Measurements from ENCODE around the gene CCNO.

Gene CCNO

GRCh38 chr5:55232985-55233928 is at the start of gene CCNO:
Gene CCNO, minus strand, starts transcription at chr5:55233608. Its CDS starts 85 bp downstream, at chr5:55233523.
- DNase-seq, result peak; percentile 63 to 64

- no peak for DNase-seq
These were observed 45.4 kb upstream of the CCNO start for GRCh38 chr5:55278778-55279177.

GRCh38 chr5:55276771-55277170 is 43.4 kb upstream of the CCNO start:
- DNase-seq, result no peak

- no peak for DNase-seq
These were observed 24.9 kb upstream of the CCNO start for GRCh38 chr5:55258339-55258738.

- no peak for DNase-seq
These were observed 21.4 kb upstream of the CCNO start for GRCh38 chr5:55254802-55255201.

- no peak for DNase-seq
These were observed 16.7 kb upstream of the CCNO start for GRCh38 chr5:55250064-55250463.

GRCh38 chr5:55241746-55242145 is 8.3 kb upstream of the CCNO start:
- no peak for DNase-seq

GRCh38 chr5:55236800-55237199 is 3.4 kb upstream of the CCNO start:
- no peak for DNase-seq

- DNase-seq, result no peak
These were observed 803 bp upstream of the CCNO start for GRCh38 chr5:55234121-55234700.

- DNase-seq, result peak; percentile 26 to 33
These were observed 980 bp downstream of the CCNO start for GRCh38 chr5:55232271-55232984.

- DNase-seq, result no peak
These were observed 1.5 kb downstream of the CCNO start for GRCh38 chr5:55231919-55232270.

GRCh38 chr5:55231029-55231918 is 2.1 kb downstream of the CCNO start:
- DNase-seq, result peak; percentile 28 to 30

- no peak for DNase-seq
These were observed 3.2 kb downstream of the CCNO start for GRCh38 chr5:55230086-55230629.

- no peak for DNase-seq
These were observed 5.6 kb downstream of the CCNO start for GRCh38 chr5:55227664-55228430.

- peak; percentile 29 to 45 for DNase-seq
These were observed 6.3 kb downstream of the CCNO start, which contains the start of gene MCIDAS for GRCh38 chr5:55226934-55227663. Gene MCIDAS, minus strand, starts transcription at chr5:55227315. Its CDS starts 177 bp downstream, at chr5:55227138.

GRCh38 chr5:55226027-55226933 is 7.1 kb downstream of the CCNO start:
- DNase-seq, result peak; percentile 63 to 67

GRCh38 chr5:55225346-55225745 is 8.1 kb downstream of the CCNO start:
- no peak for DNase-seq

GRCh38 chr5:55223812-55224240 is 9.6 kb downstream of the CCNO start:
- no peak for DNase-seq

Data from Kasumi-1 (cell line).